Right cardiac atrium (tissue), 5 donors: ENCODE results near the gene ZNF224. TPM values are rescaled to one million over a fixed set of nuclear protein-coding genes. Genes with fewer than 3 reads are reported as not detected.

ENCODE experiments used
- ATAC-seq, 2 donors: fragments of 200-7000 bp; cut with Tn5 transposase; one replicate each; pipeline versions ENCODE4 v1.8.0 to v1.9.1; 2020; ENCODE audit warnings: moderate library complexity in 2 of 2, mild to moderate bottlenecking in 1 of 2
- DNase-seq, 3 donors: peaks; one replicate each; pipeline ENCODE4 v3.0.0-alpha.2; 2020
- H3K27ac ChIP-seq: one replicate; pipeline ENCODE4 v1.5.1; 2013; ENCODE audit warnings: mild to moderate bottlenecking, low read length, control low read depth, moderate library complexity
- H3K27me3 ChIP-seq: one replicate; pipeline ENCODE4 v1.6.1; 2013; ENCODE audit not compliant: control insufficient read depth, insufficient read depth
- H3K4me1 ChIP-seq: one replicate; pipeline ENCODE4 v1.6.1; 2013; ENCODE audit warnings: low read length; ENCODE audit not compliant: control insufficient read depth, insufficient read depth
- H3K4me3 ChIP-seq: one replicate; pipeline ENCODE4 v1.5.1; 2013; ENCODE audit warnings: low read length, control low read depth
- H3K9me3 ChIP-seq: one replicate; pipeline ENCODE4 v1.6.1; 2013; ENCODE audit warnings: low read length; ENCODE audit not compliant: control insufficient read depth
- WGBS: extraction: QIAGEN DNeasy Blood & Tissue Kit; methylation state at CpG from one replicate; pipeline ENCODE4 v1.1.7; 2013; 5-methylcytosine and 5-hydroxymethylcytosine counted together
- intact Hi-C, 4 donors: fragments of 100-400 bp; cut with DNase I; formaldehyde crosslinking; loops; one replicate each; pipeline versions ENCODE4 v1.11.0 to v1.14.0; 2022 to 2023
- long read RNA-seq, 4 donors: library from polyadenylated mRNA; unstranded; transcript quantifications; one replicate each; pipeline ENCODE4 v2.0.0, GENCODE V29; 2020 to 2021
- polyA plus RNA-seq: library from polyadenylated mRNA; stranded (reverse); fragments of 200-250 nt; gene quantifications from one replicate; pipeline ENCODE4 v1.2.3, GENCODE V29; 2013
- total RNA-seq, 4 donors: library from RNA; stranded (reverse); fragmentation: NEBNext Ultra II Directional; extraction: Animal tissue kit (Norgen Biotek cat#: 25700); gene quantifications; one replicate each; pipeline ENCODE4 v1.2.1, GENCODE V29; 2021
- donor health status: healthy with polysubstance abuse.
- donor health status: DM: no; HTN: yes; CAD: no.
- donor health status: DM: no; HTN: no; CAD: no.
- donor health status: DM: no; HTN: yes; CAD: no; lungs with severe emphysema.
- donor health status: DM: yes; HTN: yes; CAD: no.

Gene ZNF224
- 10 to 100 TPM; 14.9 to 17.0 (median 15.9) TPM for total RNA-seq
- 10.1 TPM for polyA plus RNA-seq
- long read RNA-seq, donor 1, transcript ZNF224-201 (6 exons, 3,980 nt) = major isoform, 11 of 33 reads
- long read RNA-seq, donor 1, partial matches to known transcripts = 0 of 33 reads
- long read RNA-seq, donor 1, other reads (novel, unspliced or antisense) = 19 of 33 reads
- long read RNA-seq, donor 2, transcript ZNF224-201 (6 exons, 3,980 nt) = major isoform, 7 of 15 reads
- long read RNA-seq, donor 2, partial matches to known transcripts = 1 of 15 reads
- long read RNA-seq, donor 2, other reads (novel, unspliced or antisense) = 7 of 15 reads
- long read RNA-seq, donor 3, transcript ZNF224-203 (1 exons, 1,552 nt) = minor isoform, 6 of 56 reads
- long read RNA-seq, donor 3, transcript ZNF224-201 (6 exons, 3,980 nt) = major isoform, 21 of 56 reads
- long read RNA-seq, donor 3, partial matches to known transcripts = 2 of 56 reads
- long read RNA-seq, donor 3, other reads (novel, unspliced or antisense) = 26 of 56 reads
- long read RNA-seq, donor 4, transcript ZNF224-201 (6 exons, 3,980 nt) = major isoform, 5 of 13 reads
- long read RNA-seq, donor 4, partial matches to known transcripts = 3 of 13 reads
- long read RNA-seq, donor 4, other reads (novel, unspliced or antisense) = 3 of 13 reads

DNA sequence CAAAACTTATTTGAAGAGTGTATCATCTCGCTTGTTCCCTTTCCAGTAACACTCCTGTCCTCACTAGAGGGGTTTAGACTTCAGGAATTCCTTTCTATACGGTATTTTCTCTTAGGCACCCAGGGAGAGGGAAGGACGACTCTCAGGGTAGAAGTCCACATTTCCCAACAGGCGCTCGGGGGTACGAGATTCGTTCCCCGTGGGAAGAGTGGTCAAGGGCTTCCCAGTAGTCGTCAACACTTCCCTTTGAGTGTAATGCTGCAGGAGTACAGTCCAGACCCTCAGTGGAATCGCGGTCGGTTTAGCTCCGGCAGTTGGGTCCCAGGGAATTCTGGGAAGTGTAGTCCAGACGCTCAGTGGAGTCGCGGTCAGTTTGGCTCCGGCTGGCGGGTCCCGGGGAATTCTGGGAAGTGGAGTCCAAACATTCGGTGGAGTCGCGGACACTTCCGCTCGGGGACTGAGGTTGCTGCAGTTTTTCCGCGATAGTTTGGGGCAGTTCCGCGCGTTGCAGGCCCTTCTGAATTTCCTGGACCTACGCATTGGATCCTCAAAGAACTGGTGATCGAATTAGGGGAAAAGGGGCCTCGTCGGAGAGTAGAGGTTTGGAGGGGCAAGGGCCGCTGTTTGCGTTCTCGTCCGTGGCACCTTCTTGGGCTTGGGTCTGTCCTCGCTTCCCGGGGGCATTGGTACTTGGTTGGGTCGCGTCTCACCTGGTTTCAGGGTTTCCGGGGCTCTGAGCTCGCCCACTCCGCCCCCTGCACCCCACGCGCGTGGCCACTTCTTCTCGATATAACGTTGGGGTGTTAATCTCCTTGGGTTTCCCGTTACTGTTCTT is at the start of gene ZNF224:
Gene ZNF224 (plus strand): TSS at position 431 of the 835 bp plus-strand sequence. CDS start 3,513 bp downstream, outside the sequence.
- peak; percentile 99 for ATAC-seq
- H3K27me3 ChIP-seq = no peaks in the 10 kb centered on the region
- peak; percentile 91 to 95 (median 95) for DNase-seq
- under 1% methylated on average over 50 of the region's 50 CpGs for WGBS
- peak within 1 kb of the TSS; percentile 78 for H3K4me3 ChIP-seq
- no peaks in the 10 kb centered on the region for H3K9me3 ChIP-seq
- H3K4me1 ChIP-seq = no peaks in the 10 kb centered on the region
- H3K27ac ChIP-seq = peak within 1 kb of the TSS; percentile 77
- intact Hi-C loops = loop anchor here in 1 of 4 donors (2.0 kb wide), 1 partner anchor 19 kb away; the partner anchor contains the start of gene ZNF225

- Histone ChIP-seq H3K27ac (peak overlapping the region; percentile 76), H3K27me3 (no peaks in the 10 kb centered on the region), H3K9me3 (no peaks in the 10 kb centered on the region), H3K4me3 (peak overlapping the region; percentile 99), H3K4me1 (peaks cover 7% of the 10 kb centered on the region)
- ATAC-seq (peak; percentile 20 to 31), DNase-seq (no peak)
- intact Hi-C loops = no loop called here
- WGBS = 10% methylated on average over 21 of the region's 21 CpGs
These were observed 43.2 kb upstream of the ZNF224 start for GRCh38 chr19:44050740-44051649.

DNA sequence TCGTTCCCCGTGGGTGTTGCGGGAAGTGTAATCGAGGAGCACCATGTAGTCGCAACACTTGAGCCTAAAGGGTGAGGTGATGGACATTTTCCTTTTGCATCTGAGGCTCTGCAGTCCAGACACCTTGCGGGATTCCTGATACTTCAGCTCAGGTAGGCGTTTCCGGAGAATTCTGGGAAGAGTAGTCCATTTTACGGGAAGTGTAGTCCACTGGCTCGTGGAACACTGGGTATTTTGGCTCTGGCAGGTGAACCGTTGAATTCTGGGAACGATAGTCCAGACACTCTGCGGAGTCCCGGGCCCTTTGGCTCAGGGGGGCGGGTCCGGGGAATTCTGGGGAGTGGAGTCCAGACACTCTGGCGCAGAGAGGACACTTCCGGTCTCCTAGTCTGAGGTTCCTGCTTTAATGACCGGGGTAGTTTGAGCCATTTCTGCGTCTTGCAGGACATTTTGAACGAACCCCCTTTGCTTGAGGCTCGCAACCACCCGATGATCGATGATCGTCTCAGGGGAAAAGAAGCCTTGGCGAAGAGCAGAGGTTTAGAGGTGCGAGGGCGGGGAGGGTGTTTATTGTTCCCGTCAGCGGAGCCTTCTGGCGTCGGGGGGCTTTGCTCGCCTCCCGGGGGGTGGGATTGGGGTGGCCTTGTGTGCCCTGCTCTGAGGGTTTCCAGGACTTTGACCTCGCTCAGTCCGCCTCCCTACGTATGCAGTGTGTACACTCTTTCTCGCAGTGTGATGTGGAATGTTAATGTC is 42.3 kb upstream of the ZNF224 start, which contains the start of gene ZNF223:
Gene ZNF223 (plus strand): TSS at position 387 of the 753 bp plus-strand sequence. CDS start 3,141 bp downstream, outside the sequence.
- WGBS = under 1% methylated on average over 38 of the region's 38 CpGs
- Histone ChIP-seq H3K4me3 (peak within 1 kb of the TSS; percentile 99), H3K9me3 (no peaks in the 10 kb centered on the region), H3K4me1 (peaks cover 7% of the 10 kb centered on the region), H3K27me3 (no peaks in the 10 kb centered on the region), H3K27ac (peak within 1 kb of the TSS; percentile 76)
- peak; percentile 95 to 97 (median 97) for DNase-seq
- peak; percentile 100 for ATAC-seq
- intact Hi-C loops = no loop called here

DNA sequence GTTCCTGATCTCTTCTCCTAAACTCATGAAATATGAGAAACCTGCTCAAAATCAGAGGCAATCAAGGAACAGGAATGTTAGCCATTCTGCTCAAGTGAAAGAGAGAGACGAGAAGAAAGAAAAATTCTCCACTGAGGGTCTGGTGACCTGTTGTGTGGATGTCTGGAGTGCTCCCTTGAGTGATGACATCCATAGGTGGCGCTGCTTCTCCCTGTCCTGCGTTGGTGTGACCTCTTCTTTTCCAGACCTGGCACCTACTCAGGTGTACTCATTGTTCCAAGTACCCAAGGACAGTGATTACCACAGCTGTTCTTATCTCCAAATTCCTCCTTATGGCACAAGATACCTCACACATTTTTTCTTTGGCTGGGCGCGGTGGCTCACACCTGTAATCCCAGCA is 38.3 kb upstream of the ZNF224 start:
- Histone ChIP-seq H3K4me1 (peaks cover 7% of the 10 kb centered on the region), H3K27me3 (no peaks in the 10 kb centered on the region), H3K4me3 (no peak overlapping the region), H3K27ac (no peak overlapping the region), H3K9me3 (no peaks in the 10 kb centered on the region)
- 92% methylated on average over 5 of the region's 5 CpGs for WGBS
- intact Hi-C loops = no loop called here
- DNase-seq (no peak), ATAC-seq (no peak)

- no peaks in the 10 kb centered on the region for H3K4me1 ChIP-seq
These were observed 34.9 kb upstream of the ZNF224 start for GRCh38 chr19:44059229-44059628.

DNA sequence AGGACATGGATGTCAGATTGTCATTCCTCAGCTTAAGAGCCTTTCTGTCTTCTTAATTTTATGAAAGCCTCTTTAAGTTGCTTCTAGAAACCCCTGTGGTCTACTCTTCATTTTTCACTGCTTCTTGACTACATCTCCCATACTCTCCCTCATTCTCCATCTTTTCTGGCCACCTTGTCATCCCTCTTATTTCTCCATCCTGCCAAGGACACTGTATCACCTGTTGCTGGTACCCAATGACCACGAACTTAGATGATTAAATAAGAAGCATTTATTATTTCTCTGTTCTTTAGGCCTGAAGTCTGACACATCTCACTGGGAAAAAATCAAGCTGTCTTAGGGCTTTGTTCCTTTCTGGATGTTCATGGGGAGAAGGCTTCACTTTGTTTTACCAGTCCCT is 33.1 kb upstream of the ZNF224 start:
- 92% methylated on average over 1 of the region's 1 CpG for WGBS
- DNase-seq (no peak), ATAC-seq (no peak)
- H3K9me3 ChIP-seq = peaks cover 7% of the 10 kb centered on the region
- no peaks in the 10 kb centered on the region for H3K27me3 ChIP-seq
- no peak overlapping the region for H3K4me3 ChIP-seq
- H3K27ac ChIP-seq = no peak overlapping the region
- intact Hi-C loops = no loop called here
- H3K4me1 ChIP-seq = no peaks in the 10 kb centered on the region

More at GRCh38 chr19:44059229-44059628, 34.9 kb upstream of the ZNF224 start:
- 97% methylated on average over 2 of the region's 2 CpGs for WGBS
- intact Hi-C loops = no loop called here
- ATAC-seq = no peak
- Histone ChIP-seq H3K27me3 (no peaks in the 10 kb centered on the region), H3K9me3 (peaks cover 3% of the 10 kb centered on the region), H3K27ac (no peak overlapping the region), H3K4me3 (no peak overlapping the region)
- DNase-seq = no peak

- intact Hi-C loops = no loop called here
- WGBS = 78% methylated on average over 3 of the region's 3 CpGs
- H3K4me3 ChIP-seq = no peak overlapping the region
- peaks cover 14% of the 10 kb centered on the region for H3K9me3 ChIP-seq
- DNase-seq = no peak
- no peaks in the 10 kb centered on the region for H3K4me1 ChIP-seq
- ATAC-seq = no peak
- H3K27ac ChIP-seq = no peak overlapping the region
- no peaks in the 10 kb centered on the region for H3K27me3 ChIP-seq
These were observed 27.9 kb upstream of the ZNF224 start for GRCh38 chr19:44066305-44066704.

DNA sequence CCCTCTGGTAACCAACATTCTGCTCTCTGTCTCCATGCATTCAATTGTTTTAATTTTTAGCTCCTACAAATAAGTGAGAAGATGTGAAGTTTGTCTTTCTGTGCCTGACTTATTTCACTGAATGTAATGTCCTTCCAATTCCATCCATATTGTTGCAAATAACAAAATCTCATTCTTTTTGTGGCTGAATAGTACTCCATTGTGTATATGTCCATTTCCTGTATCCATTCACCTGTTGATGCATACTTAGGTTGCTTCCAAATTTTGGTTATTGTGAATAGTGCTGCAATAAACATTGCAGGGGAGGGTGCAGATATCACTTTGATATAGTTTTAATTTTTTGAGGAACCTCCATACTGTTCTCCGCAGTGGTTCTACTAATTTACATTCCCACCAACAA is 24.7 kb upstream of the ZNF224 start:
- 98% methylated on average over 1 of the region's 1 CpG for WGBS
- no peak overlapping the region for H3K4me3 ChIP-seq

GRCh38 chr19:44071824-44072542 is 22.2 kb upstream of the ZNF224 start, which contains the start of gene ZNF284:
ZNF284 (plus strand) TSS chr19:44072159; CDS start chr19:44076390, 4,231 bp downstream.
- intact Hi-C loops = no loop called here
- H3K27me3 ChIP-seq = no peaks in the 10 kb centered on the region
- WGBS = under 1% methylated on average over 40 of the region's 40 CpGs
- H3K4me3 ChIP-seq = peak within 1 kb of the TSS; percentile 76
- H3K27ac ChIP-seq = peak within 1 kb of the TSS; percentile 46
- peak; percentile 99 to 100 for ATAC-seq
- DNase-seq = peak; percentile 87 to 90 (median 90)
- H3K4me1 ChIP-seq = no peaks in the 10 kb centered on the region
- H3K9me3 ChIP-seq = no peaks in the 10 kb centered on the region

More for the DNA sequence above, 24.7 kb upstream of the ZNF224 start:
- no peak overlapping the region for H3K27ac ChIP-seq
- peaks cover 12% of the 10 kb centered on the region for H3K9me3 ChIP-seq
- intact Hi-C loops = no loop called here
- DNase-seq (no peak), ATAC-seq (no peak)
- H3K27me3 ChIP-seq = no peaks in the 10 kb centered on the region
- H3K4me1 ChIP-seq = no peaks in the 10 kb centered on the region
